Parathyroid adenoma (tissue), 2 donors: ENCODE results near the gene RNASE8.

Experiments used
- H2AFZ ChIP-seq: fragments of 300-600 bp; sonication (generic); one replicate; pipeline ENCODE4 v1.7.0; 2017; ENCODE audit warnings: antibody characterized with exemption, mild to moderate bottlenecking
- H3K27ac ChIP-seq: fragments of 300-600 bp; sonication (generic); one replicate; pipeline ENCODE4 v1.7.0; 2017
- H3K27me3 ChIP-seq: fragments of 300-600 bp; sonication (generic); one replicate; pipeline ENCODE4 v1.7.0; 2017; ENCODE audit warnings: low read length; ENCODE audit not compliant: control insufficient read depth, insufficient read depth
- H3K36me3 ChIP-seq: fragments of 300-600 bp; sonication (generic); one replicate; pipeline ENCODE4 v1.7.0; 2017; ENCODE audit warnings: low read length; ENCODE audit not compliant: control insufficient read depth, insufficient read depth
- H3K4me1 ChIP-seq: fragments of 300-600 bp; sonication (generic); one replicate; pipeline ENCODE4 v1.7.0; 2017; ENCODE audit warnings: control low read depth
- H3K4me2 ChIP-seq: fragments of 300-600 bp; sonication (generic); one replicate; pipeline ENCODE4 v1.7.0; 2017; ENCODE audit warnings: low read length
- H3K4me3 ChIP-seq: fragments of 300-600 bp; sonication (generic); one replicate; pipeline ENCODE4 v1.7.0; 2017; ENCODE audit warnings: low read depth, low read length
- H3K79me2 ChIP-seq: fragments of 300-600 bp; sonication (generic); one replicate; pipeline ENCODE4 v1.7.0; 2017; ENCODE audit warnings: control low read depth
- H3K9ac ChIP-seq: fragments of 300-600 bp; sonication (generic); one replicate; pipeline ENCODE4 v1.7.0; 2017; ENCODE audit warnings: mild to moderate bottlenecking
- H3K9me3 ChIP-seq: fragments of 300-600 bp; sonication (generic); one replicate; pipeline ENCODE4 v1.7.0; 2017; ENCODE audit warnings: low read length; ENCODE audit not compliant: control insufficient read depth
- TF ChIP-seq, protein P1 (sequence below): fragments of 300-600 bp; sonication (generic); IDR thresholded peaks from one replicate; pipeline ENCODE4 v1.7.0; 2017; ENCODE audit warnings: antibody characterized with exemption, mild to moderate bottlenecking
- donor health status: primary hyperparathyroidism.

RNASE8 gene

DNA sequence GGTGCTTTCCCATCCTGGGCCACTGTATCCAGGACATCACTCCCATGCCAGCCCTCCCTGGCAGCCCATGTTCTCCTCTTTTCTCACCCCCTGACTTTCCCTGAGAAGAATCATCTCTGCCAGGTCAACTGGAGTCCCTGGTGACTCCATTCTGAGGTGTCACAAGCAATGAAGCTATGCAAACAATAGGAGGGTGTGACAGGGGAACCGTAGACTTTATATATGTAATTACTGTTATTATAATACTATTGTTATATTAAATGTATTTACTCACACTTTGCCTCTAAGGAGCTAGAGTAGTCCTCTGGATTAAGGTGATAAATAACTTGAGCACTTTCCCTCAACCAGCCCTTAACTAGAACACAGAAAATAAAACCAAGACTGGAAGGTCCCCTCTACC, 31.6 kb downstream of the RNASE8 start:
- no peak overlapping the region for H3K9ac ChIP-seq
- H3K79me2 ChIP-seq = peaks cover 10% of the 10 kb centered on the region
- H3K9me3 ChIP-seq = no peaks in the 10 kb centered on the region
- H2AFZ ChIP-seq = no peak overlapping the region
- H3K4me2 ChIP-seq = no peak overlapping the region
- peaks cover 24% of the 10 kb centered on the region for H3K4me1 ChIP-seq
- H3K4me3 ChIP-seq = no peak overlapping the region
- H3K27me3 ChIP-seq = no peaks in the 10 kb centered on the region
- TF ChIP-seq, protein P1, sequence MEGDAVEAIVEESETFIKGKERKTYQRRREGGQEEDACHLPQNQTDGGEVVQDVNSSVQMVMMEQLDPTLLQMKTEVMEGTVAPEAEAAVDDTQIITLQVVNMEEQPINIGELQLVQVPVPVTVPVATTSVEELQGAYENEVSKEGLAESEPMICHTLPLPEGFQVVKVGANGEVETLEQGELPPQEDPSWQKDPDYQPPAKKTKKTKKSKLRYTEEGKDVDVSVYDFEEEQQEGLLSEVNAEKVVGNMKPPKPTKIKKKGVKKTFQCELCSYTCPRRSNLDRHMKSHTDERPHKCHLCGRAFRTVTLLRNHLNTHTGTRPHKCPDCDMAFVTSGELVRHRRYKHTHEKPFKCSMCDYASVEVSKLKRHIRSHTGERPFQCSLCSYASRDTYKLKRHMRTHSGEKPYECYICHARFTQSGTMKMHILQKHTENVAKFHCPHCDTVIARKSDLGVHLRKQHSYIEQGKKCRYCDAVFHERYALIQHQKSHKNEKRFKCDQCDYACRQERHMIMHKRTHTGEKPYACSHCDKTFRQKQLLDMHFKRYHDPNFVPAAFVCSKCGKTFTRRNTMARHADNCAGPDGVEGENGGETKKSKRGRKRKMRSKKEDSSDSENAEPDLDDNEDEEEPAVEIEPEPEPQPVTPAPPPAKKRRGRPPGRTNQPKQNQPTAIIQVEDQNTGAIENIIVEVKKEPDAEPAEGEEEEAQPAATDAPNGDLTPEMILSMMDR = no peak
- H3K36me3 ChIP-seq = no peaks in the 10 kb centered on the region
- no peak overlapping the region for H3K27ac ChIP-seq

- Histone ChIP-seq H3K9me3 (no peaks in the 10 kb centered on the region), H3K4me3 (no peak overlapping the region), H3K27ac (no peak overlapping the region), H2AFZ (no peak overlapping the region), H3K79me2 (peaks cover 10% of the 10 kb centered on the region), H3K4me2 (no peak overlapping the region), H3K9ac (no peak overlapping the region), H3K4me1 (peaks cover 26% of the 10 kb centered on the region), H3K27me3 (no peaks in the 10 kb centered on the region), H3K36me3 (no peaks in the 10 kb centered on the region)
- TF ChIP-seq, protein P1 = no peak
Measured at GRCh38 chr14:21089877-21090193, 32.2 kb downstream of the RNASE8 start.

DNA sequence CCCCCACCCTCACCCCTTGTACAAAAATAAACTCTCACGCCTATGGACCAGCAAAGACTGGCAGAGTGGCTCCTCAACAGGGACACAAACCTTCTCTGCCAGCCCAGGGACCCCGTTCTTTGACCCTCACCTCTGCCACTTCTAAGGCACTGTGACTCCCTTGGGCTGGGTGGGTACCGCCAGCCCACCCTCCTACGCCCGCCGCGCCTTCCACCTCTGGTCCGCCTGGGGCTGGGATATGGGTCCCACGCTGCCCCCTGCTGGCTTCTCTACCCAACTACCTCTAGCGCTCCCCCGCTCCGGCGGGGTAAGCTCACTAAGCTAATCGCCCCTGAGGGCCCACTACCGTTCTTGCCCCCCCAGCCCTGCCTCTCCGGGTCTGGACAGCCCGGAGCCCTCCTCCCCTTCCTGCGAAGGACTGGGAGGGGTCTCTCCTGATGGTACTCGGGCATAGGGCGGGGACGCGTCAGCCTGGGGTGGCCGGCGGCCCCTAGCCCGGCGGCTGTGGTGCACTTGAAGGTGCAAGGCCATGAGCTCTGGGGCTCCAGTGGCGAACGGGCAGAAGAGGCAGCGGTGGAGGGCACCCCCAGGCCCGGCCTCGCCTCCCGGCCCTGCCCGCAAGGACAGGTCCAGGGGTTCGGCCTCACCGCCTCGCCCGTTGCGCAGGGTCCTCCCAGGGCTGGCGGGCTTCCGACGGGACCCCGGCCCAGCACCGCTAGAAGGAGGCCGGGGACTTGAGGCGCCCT, 32.7 kb downstream of the RNASE8 start:
- Histone ChIP-seq H3K4me1 (peaks cover 26% of the 10 kb centered on the region), H3K9me3 (no peaks in the 10 kb centered on the region), H3K27ac (no peak overlapping the region), H3K79me2 (peaks cover 10% of the 10 kb centered on the region), H3K27me3 (no peaks in the 10 kb centered on the region), H3K4me3 (no peak overlapping the region), H3K4me2 (no peak overlapping the region), H3K36me3 (no peaks in the 10 kb centered on the region), H3K9ac (no peak overlapping the region), H2AFZ (no peak overlapping the region)
- TF ChIP-seq, protein P1 = peak; percentile 66

DNA sequence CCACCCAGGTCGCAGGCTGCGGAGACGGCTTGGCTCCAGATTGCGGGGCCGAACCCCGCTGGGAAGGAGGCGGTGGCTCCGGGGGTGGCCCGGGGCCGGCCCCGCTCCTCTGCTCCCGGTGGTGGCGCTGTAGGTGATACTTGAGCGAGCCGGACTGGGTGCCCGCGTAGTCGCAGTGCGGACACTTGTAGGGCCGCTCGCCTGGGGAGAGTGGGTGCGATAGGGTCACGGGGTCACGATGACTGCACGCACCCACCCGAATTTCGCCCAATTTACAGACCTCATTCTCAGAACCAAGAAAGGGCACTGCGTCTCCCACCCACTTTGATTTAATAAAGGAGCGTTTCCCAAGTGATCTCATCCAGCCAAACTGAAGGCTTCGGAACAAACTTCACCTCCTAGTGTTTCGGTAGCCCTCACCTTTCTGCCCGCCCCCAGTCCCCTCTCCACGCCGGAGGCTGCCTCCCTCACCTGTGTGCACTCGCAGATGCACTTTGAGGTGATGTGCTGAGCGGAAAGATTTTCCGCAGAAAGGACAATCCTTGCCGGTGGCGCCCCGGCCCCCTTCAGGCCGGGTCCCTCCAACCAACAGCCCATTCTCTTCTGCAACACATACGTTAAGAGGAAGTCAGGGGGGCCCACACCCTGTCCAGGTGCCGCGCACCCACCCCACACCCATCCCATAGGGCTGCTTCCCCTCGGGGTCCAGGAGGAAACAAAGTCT, 33.5 kb downstream of the RNASE8 start:
- H3K79me2 ChIP-seq = peaks cover 10% of the 10 kb centered on the region
- no peak overlapping the region for H3K9ac ChIP-seq
- no peak overlapping the region for H3K4me3 ChIP-seq
- no peaks in the 10 kb centered on the region for H3K9me3 ChIP-seq
- no peaks in the 10 kb centered on the region for H3K36me3 ChIP-seq
- H3K4me1 ChIP-seq = peaks cover 26% of the 10 kb centered on the region
- TF ChIP-seq, protein P1 = no peak
- no peaks in the 10 kb centered on the region for H3K27me3 ChIP-seq
- no peak overlapping the region for H3K27ac ChIP-seq
- H2AFZ ChIP-seq = no peak overlapping the region
- no peak overlapping the region for H3K4me2 ChIP-seq
